Hepatocyte (in vitro differentiated cells): ENCODE measurements around the gene ARHGEF10L.

Experiments
- CTCF ChIP-seq: fragments of 200-600 bp; sonication (generic); IDR thresholded peaks from 2 replicates; pipeline ENCODE4 v1.5.1; 2016; ENCODE audit warnings: antibody characterized with exemption, mild to moderate bottlenecking; ENCODE audit not compliant: poor library complexity
- EZH2phosphoT487 ChIP-seq: fragments of 200-600 bp; sonication (generic); IDR thresholded peaks from one replicate; pipeline ENCODE4 v1.6.1; 2018; ENCODE audit warnings: antibody characterized with exemption, mild to moderate bottlenecking, low read depth, moderate library complexity; ENCODE audit not compliant: unreplicated experiment, severe bottlenecking

GRCh38 chr1:17606826-17607440 lies 67.4 kb downstream of the ARHGEF10L start:
- TF ChIP-seq CTCF = peak; percentile 91
- no peak for TF ChIP-seq EZH2phosphoT487
